ENCODE results near the gene SAT2.

The SAT2 gene

DNA sequence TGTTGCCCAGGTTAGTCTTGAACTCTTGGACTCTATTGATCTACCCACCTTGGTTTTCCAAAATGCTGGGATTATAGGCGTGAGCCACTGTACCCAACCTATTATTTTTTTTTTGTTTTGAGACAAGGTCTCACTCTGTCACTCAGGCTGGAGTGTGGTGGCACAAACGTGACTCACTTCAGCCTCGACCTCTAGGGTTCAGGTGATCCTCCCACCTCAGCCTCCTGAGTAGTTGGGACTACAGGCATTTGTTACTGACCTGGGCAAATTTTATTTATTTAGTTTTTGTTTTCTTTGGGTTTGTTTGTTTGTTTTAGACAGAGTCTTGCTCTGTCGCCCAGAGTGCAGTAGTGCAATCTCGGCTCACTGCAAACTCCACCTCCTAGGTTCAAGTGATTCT, 4.0 kb downstream of the SAT2 start:
- no peak for DNase-seq (ENCODE audit: insufficient read length, low spot score)
- TF ChIP-seq, protein P1, sequence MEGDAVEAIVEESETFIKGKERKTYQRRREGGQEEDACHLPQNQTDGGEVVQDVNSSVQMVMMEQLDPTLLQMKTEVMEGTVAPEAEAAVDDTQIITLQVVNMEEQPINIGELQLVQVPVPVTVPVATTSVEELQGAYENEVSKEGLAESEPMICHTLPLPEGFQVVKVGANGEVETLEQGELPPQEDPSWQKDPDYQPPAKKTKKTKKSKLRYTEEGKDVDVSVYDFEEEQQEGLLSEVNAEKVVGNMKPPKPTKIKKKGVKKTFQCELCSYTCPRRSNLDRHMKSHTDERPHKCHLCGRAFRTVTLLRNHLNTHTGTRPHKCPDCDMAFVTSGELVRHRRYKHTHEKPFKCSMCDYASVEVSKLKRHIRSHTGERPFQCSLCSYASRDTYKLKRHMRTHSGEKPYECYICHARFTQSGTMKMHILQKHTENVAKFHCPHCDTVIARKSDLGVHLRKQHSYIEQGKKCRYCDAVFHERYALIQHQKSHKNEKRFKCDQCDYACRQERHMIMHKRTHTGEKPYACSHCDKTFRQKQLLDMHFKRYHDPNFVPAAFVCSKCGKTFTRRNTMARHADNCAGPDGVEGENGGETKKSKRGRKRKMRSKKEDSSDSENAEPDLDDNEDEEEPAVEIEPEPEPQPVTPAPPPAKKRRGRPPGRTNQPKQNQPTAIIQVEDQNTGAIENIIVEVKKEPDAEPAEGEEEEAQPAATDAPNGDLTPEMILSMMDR (IDR thresholded peaks at IDR 0.05; ENCODE audit: insufficient read depth, missing control alignments), result no peak
- no peak for FAIRE-seq

DNA sequence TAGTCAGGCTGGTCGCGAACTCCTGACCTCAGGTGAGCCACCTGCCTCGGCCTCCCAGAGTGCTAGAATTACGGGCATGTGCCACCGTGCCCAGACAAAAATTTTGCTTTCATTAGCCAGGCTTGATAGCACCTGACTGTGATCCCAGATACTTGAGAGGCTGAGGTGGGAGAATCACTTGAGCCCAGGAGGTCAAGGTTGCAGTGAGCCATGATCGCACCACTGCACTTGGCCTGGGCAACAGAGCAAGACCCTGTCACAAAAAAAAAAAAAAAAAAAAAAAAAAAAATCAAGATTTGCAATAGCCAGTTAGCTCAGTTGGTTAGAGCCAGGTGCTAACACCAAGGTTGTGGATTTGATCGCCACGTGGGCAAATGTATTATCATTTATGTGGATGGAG, 6.8 kb downstream of the SAT2 start:
- no peak for FAIRE-seq
- TF ChIP-seq, protein P1 (IDR thresholded peaks at IDR 0.05; ENCODE audit: insufficient read depth, missing control alignments), result no peak
- no peak for DNase-seq (ENCODE audit: insufficient read length, low spot score)

DNA sequence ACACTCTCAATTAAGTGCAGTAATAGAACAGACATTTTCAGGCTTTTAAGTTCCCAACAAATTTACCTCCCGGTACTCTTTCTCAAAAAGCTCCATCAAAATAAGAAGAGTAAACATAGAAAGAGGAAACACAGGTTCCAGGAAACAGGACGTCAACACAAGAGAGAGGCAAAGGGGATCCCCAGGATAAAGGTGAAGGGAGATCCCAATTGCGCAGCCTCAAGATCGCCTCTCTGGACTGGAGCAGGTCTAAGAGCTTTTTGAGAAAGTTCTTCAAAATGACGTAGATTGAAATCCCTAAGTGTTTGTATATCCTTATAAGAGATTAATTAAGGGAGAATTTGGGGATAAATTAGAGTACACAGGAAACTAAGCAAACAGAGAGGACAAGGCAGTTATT, 9.0 kb downstream of the SAT2 start:
- FAIRE-seq (no peak), DNase-seq (ENCODE audit: insufficient read length, low spot score) (no peak)
- TF ChIP-seq, protein P1 (IDR thresholded peaks at IDR 0.05; ENCODE audit: insufficient read depth, missing control alignments), result no peak

DNA sequence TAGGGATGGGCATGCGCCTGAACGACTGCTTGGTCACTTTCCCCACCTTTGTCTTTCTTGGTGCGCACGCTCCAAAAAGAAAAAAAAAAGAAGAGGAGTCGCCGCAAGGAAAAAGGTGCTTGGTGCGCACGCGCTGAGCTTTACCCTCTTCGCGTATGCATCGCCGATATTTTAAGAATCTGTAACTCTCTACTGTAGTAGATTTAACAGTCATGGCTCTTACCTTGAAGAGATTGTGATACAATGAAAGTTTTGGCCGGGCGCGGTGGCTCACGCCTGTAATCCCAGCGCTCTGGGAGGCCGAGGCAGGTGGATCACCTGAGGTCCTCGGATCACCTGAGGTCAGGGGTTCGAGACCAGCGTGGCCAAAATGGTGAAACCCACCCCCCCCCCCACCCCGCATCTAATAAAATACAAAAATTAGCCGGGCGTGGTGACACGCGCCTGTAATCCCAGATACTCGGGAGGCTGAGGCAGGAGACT, 12.3 kb downstream of the SAT2 start:
- TF ChIP-seq, protein P1 (IDR thresholded peaks at IDR 0.05; ENCODE audit: insufficient read depth, missing control alignments), result no peak
- no peak for FAIRE-seq

DNA sequence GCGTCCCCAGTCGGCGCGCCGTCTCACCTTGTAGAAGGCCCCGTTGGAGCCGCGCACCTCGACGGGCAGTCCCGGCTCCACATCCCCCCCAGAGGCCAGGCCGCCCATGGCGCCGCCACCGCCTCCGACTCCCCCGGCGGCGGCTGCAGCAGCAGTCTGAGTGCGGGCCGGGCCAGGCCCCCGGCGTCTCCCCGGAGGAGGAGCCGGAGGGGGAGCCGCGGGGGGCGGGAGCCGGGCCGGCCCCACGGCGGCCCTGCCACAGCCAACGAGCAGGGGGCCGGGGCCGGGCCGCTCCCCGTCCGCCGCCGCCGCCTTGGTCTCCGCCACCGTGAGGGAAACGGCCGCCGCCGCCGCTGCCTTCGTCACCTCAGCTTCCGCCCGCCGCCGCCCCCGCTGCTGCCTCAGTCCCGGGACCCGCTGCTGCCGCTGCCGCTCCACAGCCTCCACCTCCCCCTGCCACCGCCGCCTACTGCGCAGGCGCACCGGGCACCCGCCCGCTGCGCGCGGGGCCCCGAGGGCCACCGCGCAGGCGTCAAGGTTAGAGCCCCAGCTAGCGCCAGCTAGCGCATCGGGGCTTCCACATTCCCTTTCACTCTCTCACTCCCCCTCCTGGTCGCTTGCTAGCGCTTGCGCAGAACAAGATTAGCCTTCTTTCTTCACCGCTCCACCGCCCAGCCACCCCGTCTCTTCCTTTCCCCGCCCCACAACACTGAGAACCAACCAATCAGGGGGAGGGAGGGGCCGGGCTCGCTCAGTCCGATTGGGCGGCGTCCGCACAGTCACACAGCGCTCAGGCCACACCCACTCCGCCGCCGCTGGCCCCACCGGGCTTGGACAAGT, 13.0 kb downstream of the SAT2 start, which contains the start of gene FXR2:
Gene FXR2 (minus strand): TSS at position 473 of the 840 bp plus-strand sequence. CDS start 365 bp downstream, at position 108.
- DNase-seq (ENCODE audit: insufficient read length, low spot score) (peak; percentile 94), FAIRE-seq (no peak)
- TF ChIP-seq, protein P1 (IDR thresholded peaks at IDR 0.05; ENCODE audit: insufficient read depth, missing control alignments), result peak; percentile 40

More for the DNA sequence above, 12.3 kb downstream of the SAT2 start:
- no peak for DNase-seq (ENCODE audit: insufficient read length, low spot score)

DNA sequence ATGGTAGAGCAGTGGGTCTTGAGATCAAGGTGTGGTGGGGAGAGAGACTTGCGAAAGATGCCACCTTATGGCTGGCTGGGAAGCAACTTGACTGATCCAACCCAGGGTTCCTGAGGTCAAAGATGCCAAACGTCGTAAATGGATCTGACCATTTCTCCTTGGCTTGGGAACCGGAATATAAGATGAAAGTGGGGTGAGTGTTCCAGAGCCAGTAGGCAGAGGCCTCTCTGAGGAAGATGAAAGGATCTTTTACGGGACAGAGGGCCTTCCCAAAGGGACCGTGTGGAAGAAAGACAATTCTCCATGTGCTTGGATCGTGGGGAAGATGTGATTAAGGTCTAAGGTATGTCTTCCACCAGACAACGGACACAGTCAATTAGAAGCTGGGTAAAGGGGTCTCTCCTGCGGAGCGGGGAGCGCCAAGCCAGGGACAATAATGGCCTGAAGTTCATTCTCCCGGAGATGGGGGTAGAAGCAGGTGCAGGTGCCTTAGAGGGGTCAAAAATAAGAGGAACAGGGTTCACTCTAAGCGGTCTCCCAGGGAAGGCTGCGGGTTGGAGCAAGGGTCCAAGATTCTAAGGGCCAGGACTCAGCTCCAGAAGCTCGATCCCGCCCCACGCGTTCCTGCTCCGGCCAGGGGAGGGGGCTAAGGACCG, 13.7 kb downstream of the SAT2 start:
- DNase-seq (ENCODE audit: insufficient read length, low spot score), result no peak

More for the DNA sequence above, 13.7 kb downstream of the SAT2 start:
- TF ChIP-seq, protein P1 (IDR thresholded peaks at IDR 0.05; ENCODE audit: insufficient read depth, missing control alignments), result no peak
- FAIRE-seq, result no peak
